Measurements from ENCODE around the gene AMY2B. TPM values are rescaled to one million over a fixed set of nuclear protein-coding genes. Genes with fewer than 3 reads are reported as not detected.
"Not testable (repeated sequence)": the region's sequence is repeated elsewhere in the genome, so short reads cannot be mapped to it uniquely, and the experiment has no call there.

AMY2B gene
- 0.41 and 0.76 TPM in 2 replicates for total RNA-seq (2014; rRNA removed; shearing (Covaris generic))

GRCh38 chr1:103571289-103571688 lies at the start of gene AMY2B:
Gene AMY2B (plus strand): TSS chr1:103571589. CDS start chr1:103571603, 14 bp downstream.
- DNase-seq (ENCODE audit: low spot score), result not testable (repeated sequence)

- DNase-seq (ENCODE audit: low spot score), result no peak
These were observed 48.0 kb upstream of the AMY2B start for GRCh38 chr1:103523346-103523745.

- peak; percentile 35 for DNase-seq (ENCODE audit: low spot score)
These were observed 46.2 kb upstream of the AMY2B start for GRCh38 chr1:103525114-103525606.

- DNase-seq (ENCODE audit: low spot score), result peak; percentile 85
These were observed 45.5 kb upstream of the AMY2B start, which contains the start of gene RNPC3 for GRCh38 chr1:103525607-103526507. Gene RNPC3 (plus strand): TSS chr1:103525699. CDS start chr1:103526071, 372 bp downstream.

- DNase-seq (ENCODE audit: low spot score), result no peak
These were observed 44.1 kb upstream of the AMY2B start for GRCh38 chr1:103527331-103527730.

GRCh38 chr1:103529746-103530145 lies 41.6 kb upstream of the AMY2B start:
- no peak for DNase-seq (ENCODE audit: low spot score)

- DNase-seq (ENCODE audit: low spot score), result no peak
These were observed 33.2 kb upstream of the AMY2B start for GRCh38 chr1:103538226-103538625.

GRCh38 chr1:103541431-103541830 lies 30.0 kb upstream of the AMY2B start:
- no peak for DNase-seq (ENCODE audit: low spot score)

GRCh38 chr1:103546496-103546895 lies 24.9 kb upstream of the AMY2B start:
- no peak for DNase-seq (ENCODE audit: low spot score)

GRCh38 chr1:103547840-103548239 lies 23.5 kb upstream of the AMY2B start:
- DNase-seq (ENCODE audit: low spot score), result no peak

GRCh38 chr1:103560427-103560826 lies 11.0 kb upstream of the AMY2B start:
- DNase-seq (ENCODE audit: low spot score), result no peak

GRCh38 chr1:103561124-103561523 lies 10.3 kb upstream of the AMY2B start:
- DNase-seq (ENCODE audit: low spot score), result not testable (repeated sequence)

- DNase-seq (ENCODE audit: low spot score), result no peak
These were observed 9.6 kb upstream of the AMY2B start for GRCh38 chr1:103561643-103562395.

GRCh38 chr1:103563056-103563455 lies 8.3 kb upstream of the AMY2B start:
- no peak for DNase-seq (ENCODE audit: low spot score)

- no peak for DNase-seq (ENCODE audit: low spot score)
These were observed 1.9 kb upstream of the AMY2B start for GRCh38 chr1:103569493-103569892.

- DNase-seq (ENCODE audit: low spot score), result no peak
These were observed 4.7 kb downstream of the AMY2B start for GRCh38 chr1:103576065-103576464.

GRCh38 chr1:103576784-103577183 lies 5.4 kb downstream of the AMY2B start:
- DNase-seq (ENCODE audit: low spot score), result not testable (repeated sequence)

GRCh38 chr1:103582464-103582863 lies 11.1 kb downstream of the AMY2B start:
- no peak for DNase-seq (ENCODE audit: low spot score)

GRCh38 chr1:103583887-103584286 lies 12.5 kb downstream of the AMY2B start:
- DNase-seq (ENCODE audit: low spot score), result no peak

GRCh38 chr1:103584537-103584936 lies 13.1 kb downstream of the AMY2B start:
- DNase-seq (ENCODE audit: low spot score), result no peak

GRCh38 chr1:103602740-103603139 lies 31.4 kb downstream of the AMY2B start:
- not testable (repeated sequence) for DNase-seq (ENCODE audit: low spot score)

GRCh38 chr1:103616362-103616761 lies 45.0 kb downstream of the AMY2B start:
- no peak for DNase-seq (ENCODE audit: low spot score)

Measured in H4 (cell line).